Epithelial cell of proximal tubule (primary cell): ENCODE results near the gene RNU6-9. TPM values are rescaled to one million over a fixed set of nuclear protein-coding genes. Genes with fewer than 3 reads are reported as not detected.

Experiments used
- DNase-seq: peaks from one replicate; pipeline ENCODE4 v3.0.0-alpha.2; 2011; ENCODE audit warnings: low read depth
- H3K4me3 ChIP-seq: 2 replicates; pipeline ENCODE4 v1.5.1; 2011; ENCODE audit warnings: low read depth, mild to moderate bottlenecking, low read length
- total RNA-seq: library from RNA; depleted of rRNA; stranded (reverse); fragments of >200 nt; gene quantifications from 2 replicates; pipeline ENCODE4 v1.2.3, GENCODE V29; 2015
- TF ChIP-seq, protein P1 (sequence below): conservative IDR thresholded peaks from 2 replicates; pipeline ENCODE4 v1.5.1; 2012; ENCODE audit warnings: low read depth, mild to moderate bottlenecking, low read length

RNU6-9 gene
- total RNA-seq, 1 donor from 2014 or later: not detected

DNA sequence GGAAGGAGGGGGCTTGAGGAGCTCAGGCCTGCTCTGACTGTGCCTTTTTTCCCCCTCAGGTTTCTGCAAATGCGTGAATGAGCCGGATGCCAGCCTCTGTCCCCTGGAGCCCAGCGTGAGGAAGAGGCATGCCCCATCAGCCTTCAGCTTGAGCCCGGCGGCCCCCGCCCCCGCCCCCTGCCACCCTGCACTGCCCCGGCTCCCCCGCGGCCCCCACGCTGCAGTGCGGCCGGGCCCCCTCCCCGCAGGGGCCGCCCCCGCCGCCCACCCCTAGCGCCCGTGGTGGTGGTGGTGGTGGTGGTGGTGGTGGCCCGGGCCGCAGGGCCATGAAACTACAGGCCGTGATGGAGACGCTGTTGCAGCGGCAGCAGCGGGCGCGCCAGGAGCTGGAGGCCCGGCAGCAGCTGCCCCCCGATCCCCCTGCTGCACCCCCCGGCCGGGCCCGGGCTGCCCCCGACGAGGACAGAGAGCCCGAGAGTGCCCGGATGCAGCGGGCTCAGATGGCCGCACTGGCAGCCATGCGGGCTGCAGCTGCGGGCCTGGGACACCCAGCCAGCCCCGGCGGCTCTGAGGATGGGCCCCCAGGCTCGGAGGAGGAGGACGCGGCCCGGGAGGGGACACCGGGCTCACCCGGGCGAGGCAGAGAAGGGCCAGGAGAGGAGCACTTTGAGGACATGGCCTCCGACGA, 36.1 kb downstream of the RNU6-9 start:
- no peak for DNase-seq
- TF ChIP-seq, protein P1, sequence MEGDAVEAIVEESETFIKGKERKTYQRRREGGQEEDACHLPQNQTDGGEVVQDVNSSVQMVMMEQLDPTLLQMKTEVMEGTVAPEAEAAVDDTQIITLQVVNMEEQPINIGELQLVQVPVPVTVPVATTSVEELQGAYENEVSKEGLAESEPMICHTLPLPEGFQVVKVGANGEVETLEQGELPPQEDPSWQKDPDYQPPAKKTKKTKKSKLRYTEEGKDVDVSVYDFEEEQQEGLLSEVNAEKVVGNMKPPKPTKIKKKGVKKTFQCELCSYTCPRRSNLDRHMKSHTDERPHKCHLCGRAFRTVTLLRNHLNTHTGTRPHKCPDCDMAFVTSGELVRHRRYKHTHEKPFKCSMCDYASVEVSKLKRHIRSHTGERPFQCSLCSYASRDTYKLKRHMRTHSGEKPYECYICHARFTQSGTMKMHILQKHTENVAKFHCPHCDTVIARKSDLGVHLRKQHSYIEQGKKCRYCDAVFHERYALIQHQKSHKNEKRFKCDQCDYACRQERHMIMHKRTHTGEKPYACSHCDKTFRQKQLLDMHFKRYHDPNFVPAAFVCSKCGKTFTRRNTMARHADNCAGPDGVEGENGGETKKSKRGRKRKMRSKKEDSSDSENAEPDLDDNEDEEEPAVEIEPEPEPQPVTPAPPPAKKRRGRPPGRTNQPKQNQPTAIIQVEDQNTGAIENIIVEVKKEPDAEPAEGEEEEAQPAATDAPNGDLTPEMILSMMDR: no peak
- H3K4me3 ChIP-seq: no peak overlapping the region

- TF ChIP-seq, protein P1: no peak
- no peak for DNase-seq
- no peak overlapping the region for H3K4me3 ChIP-seq
Measured at GRCh38 chr19:929891-930258, 36.6 kb downstream of the RNU6-9 start.

GRCh38 chr19:931860-932647, 38.8 kb downstream of the RNU6-9 start:
- DNase-seq: no peak
- no peak overlapping the region for H3K4me3 ChIP-seq
- TF ChIP-seq, protein P1: no peak

GRCh38 chr19:932648-933552, 39.6 kb downstream of the RNU6-9 start:
- no peak for DNase-seq
- TF ChIP-seq, protein P1: no peak
- H3K4me3 ChIP-seq: no peak overlapping the region

DNA sequence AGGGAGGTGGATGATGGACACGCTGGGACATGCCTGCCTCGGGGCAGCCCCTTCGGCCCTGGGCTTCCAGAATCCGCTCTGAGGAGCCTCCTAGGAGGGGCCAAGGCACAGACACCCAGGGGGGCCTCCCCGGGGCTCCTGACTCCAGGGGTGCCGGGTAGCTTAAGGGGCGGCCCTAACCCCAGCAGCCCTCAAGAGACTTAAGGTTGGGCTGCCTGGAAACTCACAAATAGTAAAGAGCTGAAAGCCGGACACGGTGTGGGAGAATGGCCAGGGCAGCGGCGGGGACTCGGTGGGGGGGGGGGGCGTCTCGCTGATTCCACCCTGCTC, 40.2 kb downstream of the RNU6-9 start:
- no peak for DNase-seq
- H3K4me3 ChIP-seq: no peak overlapping the region
- TF ChIP-seq, protein P1: no peak

GRCh38 chr19:934197-934840, 41.0 kb downstream of the RNU6-9 start:
- TF ChIP-seq, protein P1: no peak
- no peak overlapping the region for H3K4me3 ChIP-seq
- no peak for DNase-seq
